T47D (cell line): Measurements from ENCODE around the gene HECW1.

Experiments used
- DNase-seq, 2 experiments: peaks; one replicate each; pipeline versions ENCODE4 v3.0.0 to v3.0.0-alpha.2; 2011 to 2012; ENCODE audit warnings: low read depth in 1 of 2, low spot score in 1 of 2
- JUND ChIP-seq: IDR thresholded peaks from 2 replicates; pipeline ENCODE4 v1.6.1; 2012; ENCODE audit warnings: low read depth
- in situ Hi-C: cut with HindIII; loops from 2 replicates; pipeline ENCODE4 v1.10.0; 2016; ENCODE audit warnings: low sequenced_read_pairs, low pct_unique_long_range_greater_than_20kb

Gene HECW1

GRCh38 chr7:43461349-43462024, 349.0 kb downstream of the HECW1 start:
- no peak for TF ChIP-seq JUND
- DNase-seq: no peak
- in situ Hi-C loops: no loop called here

- no peak for TF ChIP-seq JUND
- in situ Hi-C loops: no loop called here
- peak in 1 of 2 experiments; percentile 25 for DNase-seq
Measured at GRCh38 chr7:43462836-43463235, 350.4 kb downstream of the HECW1 start.

- no peak for TF ChIP-seq JUND
- DNase-seq: no peak
- in situ Hi-C loops: no loop called here
Measured at GRCh38 chr7:43463401-43463980, 351.0 kb downstream of the HECW1 start.

GRCh38 chr7:43465581-43466554, 353.4 kb downstream of the HECW1 start:
- DNase-seq: no peak
- in situ Hi-C loops: no loop called here
- TF ChIP-seq JUND: no peak

GRCh38 chr7:43467406-43467805, 355.0 kb downstream of the HECW1 start:
- no peak for DNase-seq
- no peak for TF ChIP-seq JUND
- in situ Hi-C loops: no loop called here

GRCh38 chr7:43467846-43468245, 355.4 kb downstream of the HECW1 start:
- TF ChIP-seq JUND: no peak
- in situ Hi-C loops: no loop called here
- DNase-seq: no peak

GRCh38 chr7:43469051-43469450, 356.6 kb downstream of the HECW1 start:
- in situ Hi-C loops: no loop called here
- no peak for DNase-seq
- TF ChIP-seq JUND: no peak

- in situ Hi-C loops: no loop called here
- no peak for DNase-seq
- TF ChIP-seq JUND: no peak
Measured at GRCh38 chr7:43470110-43470509, 357.7 kb downstream of the HECW1 start.

- in situ Hi-C loops: no loop called here
- DNase-seq: no peak
Measured at GRCh38 chr7:43475983-43476382, 363.5 kb downstream of the HECW1 start.

GRCh38 chr7:43476896-43477295, 364.4 kb downstream of the HECW1 start:
- no peak for DNase-seq
- TF ChIP-seq JUND: no peak
- in situ Hi-C loops: no loop called here

More at GRCh38 chr7:43475983-43476382, 363.5 kb downstream of the HECW1 start:
- TF ChIP-seq JUND: no peak

GRCh38 chr7:43479042-43479441, 366.6 kb downstream of the HECW1 start:
- peak in 1 of 2 experiments; percentile 44 for DNase-seq
- in situ Hi-C loops: no loop called here
- TF ChIP-seq JUND: no peak

- DNase-seq: no peak
- in situ Hi-C loops: no loop called here
- TF ChIP-seq JUND: no peak
Measured at GRCh38 chr7:43479543-43479942, 367.1 kb downstream of the HECW1 start.

- no peak for DNase-seq
- TF ChIP-seq JUND: no peak
- in situ Hi-C loops: no loop called here
Measured at GRCh38 chr7:43480581-43480980, 368.1 kb downstream of the HECW1 start.
